Measurements from ENCODE around the gene KIF26A. TPM values are rescaled to one million over a fixed set of nuclear protein-coding genes. Genes with fewer than 3 reads are reported as not detected.

KIF26A gene
- total RNA-seq, 1 donor from 2014 or later = 11.8 TPM

- no peak for DNase-seq (ENCODE audit: low spot score)
Observed at GRCh38 chr14:104176611-104177010, 38.2 kb downstream of the KIF26A start.

- no peak for DNase-seq (ENCODE audit: low spot score)
Observed at GRCh38 chr14:104177411-104177810, 39.0 kb downstream of the KIF26A start.

- no peak for DNase-seq (ENCODE audit: low spot score)
Observed at GRCh38 chr14:104178279-104178678, 39.9 kb downstream of the KIF26A start.

GRCh38 chr14:104179126-104179525 lies 40.7 kb downstream of the KIF26A start:
- DNase-seq (ENCODE audit: low spot score) = no peak

GRCh38 chr14:104179564-104180129 lies 41.3 kb downstream of the KIF26A start:
- no peak for DNase-seq (ENCODE audit: low spot score)

GRCh38 chr14:104180561-104181165 lies 42.3 kb downstream of the KIF26A start:
- DNase-seq (ENCODE audit: low spot score) = no peak

- DNase-seq (ENCODE audit: low spot score) = no peak
Observed at GRCh38 chr14:104181761-104182530, 43.6 kb downstream of the KIF26A start.

GRCh38 chr14:104182857-104183425 lies 44.6 kb downstream of the KIF26A start:
- no peak for DNase-seq (ENCODE audit: low spot score)

GRCh38 chr14:104183796-104184195 lies 45.4 kb downstream of the KIF26A start:
- no peak for DNase-seq (ENCODE audit: low spot score)

- DNase-seq (ENCODE audit: low spot score) = no peak
Observed at GRCh38 chr14:104184506-104184905, 46.1 kb downstream of the KIF26A start.

- peak; percentile 23 for DNase-seq (ENCODE audit: low spot score)
Observed at GRCh38 chr14:104184911-104185499, 46.6 kb downstream of the KIF26A start.

GRCh38 chr14:104185916-104186495 lies 47.6 kb downstream of the KIF26A start:
- DNase-seq (ENCODE audit: low spot score) = no peak

GRCh38 chr14:104186575-104186974 lies 48.2 kb downstream of the KIF26A start:
- no peak for DNase-seq (ENCODE audit: low spot score)

GRCh38 chr14:104187121-104187889 lies 48.9 kb downstream of the KIF26A start:
- no peak for DNase-seq (ENCODE audit: low spot score)

- DNase-seq (ENCODE audit: low spot score) = no peak
Observed at GRCh38 chr14:104187931-104188726, 49.7 kb downstream of the KIF26A start.

- no peak for DNase-seq (ENCODE audit: low spot score)
Observed at GRCh38 chr14:104188727-104189400, 50.5 kb downstream of the KIF26A start.

GRCh38 chr14:104189629-104190335 lies 51.4 kb downstream of the KIF26A start:
- no peak for DNase-seq (ENCODE audit: low spot score)

GRCh38 chr14:104190396-104191000 lies 52.1 kb downstream of the KIF26A start:
- DNase-seq (ENCODE audit: low spot score) = no peak

Measured in umbilical cord (tissue), 2 donors.